GM11168 (cell line): ENCODE data around the gene STRIP1.

ENCODE experiments used
- in situ Hi-C: fragments of 300-500 bp; cut with MboI; formaldehyde crosslinking; loops from one replicate; pipeline ENCODE4 v1.12.0; 2022; ENCODE audit warnings: low sequenced_read_pairs; ENCODE audit not compliant: unreplicated experiment

The STRIP1 gene

GRCh38 chr1:110088739-110089316, 54.4 kb downstream of the STRIP1 start:
- in situ Hi-C loops: no loop called here

GRCh38 chr1:110089561-110090275, 55.3 kb downstream of the STRIP1 start:
- in situ Hi-C loops: no loop called here

DNA sequence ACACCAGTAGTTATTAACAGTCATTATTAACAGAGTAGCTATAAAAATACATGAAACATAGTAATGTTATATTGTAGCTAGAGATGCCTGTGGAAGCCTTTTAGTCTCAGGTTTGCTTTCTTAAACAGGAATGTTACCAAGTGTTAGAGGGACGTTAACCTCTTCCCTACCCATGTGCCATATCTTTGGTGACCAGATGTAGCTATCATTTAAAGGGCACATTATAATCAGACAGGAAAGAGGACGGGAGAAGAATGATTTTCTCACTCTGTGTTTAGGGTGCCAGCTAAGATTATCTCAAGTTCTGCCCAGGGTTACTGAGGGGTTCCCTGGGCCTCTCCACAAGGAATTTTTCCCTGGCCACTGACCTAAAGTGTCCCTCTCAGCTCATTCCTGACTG, 57.0 kb downstream of the STRIP1 start:
- in situ Hi-C loops: no loop called here

DNA sequence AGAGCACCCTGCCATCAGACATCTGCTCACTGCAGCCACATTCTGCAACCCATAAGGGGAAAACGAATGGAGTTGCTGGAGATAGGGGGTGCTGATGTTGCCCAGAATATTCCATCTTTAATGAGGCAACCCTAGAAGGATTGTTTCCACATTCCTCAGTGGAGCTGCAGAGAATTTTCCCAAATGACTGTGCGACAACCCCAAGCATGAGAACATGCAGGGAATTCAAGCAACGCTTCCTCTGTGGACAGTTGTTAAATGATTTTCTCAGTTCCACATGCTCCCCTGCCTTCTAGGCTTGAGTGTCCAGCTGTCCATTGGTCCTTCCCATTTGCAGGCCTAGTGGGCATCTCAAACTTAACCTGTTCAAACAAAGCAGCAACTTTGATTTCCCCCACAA, 57.4 kb downstream of the STRIP1 start:
- in situ Hi-C loops: no loop called here

DNA sequence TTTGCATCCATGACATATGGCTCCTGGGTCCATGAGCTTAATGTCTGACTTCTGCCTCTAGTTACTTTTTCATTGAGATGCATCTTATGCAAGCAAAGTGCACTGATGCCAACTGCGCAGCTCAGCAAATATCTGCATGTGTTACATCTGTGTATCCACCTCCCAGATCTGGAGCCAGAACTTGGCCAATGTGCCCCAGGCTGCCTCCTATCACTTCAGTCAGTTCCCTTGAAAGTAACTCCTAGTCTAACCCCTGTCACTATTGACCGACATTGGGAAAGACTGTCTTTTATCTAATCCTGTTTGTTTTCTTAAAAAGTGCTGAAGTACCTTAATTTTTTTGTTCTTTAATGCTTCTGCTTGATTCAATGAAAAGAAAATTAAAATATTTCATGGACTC, 58.6 kb downstream of the STRIP1 start:
- in situ Hi-C loops: no loop called here

DNA sequence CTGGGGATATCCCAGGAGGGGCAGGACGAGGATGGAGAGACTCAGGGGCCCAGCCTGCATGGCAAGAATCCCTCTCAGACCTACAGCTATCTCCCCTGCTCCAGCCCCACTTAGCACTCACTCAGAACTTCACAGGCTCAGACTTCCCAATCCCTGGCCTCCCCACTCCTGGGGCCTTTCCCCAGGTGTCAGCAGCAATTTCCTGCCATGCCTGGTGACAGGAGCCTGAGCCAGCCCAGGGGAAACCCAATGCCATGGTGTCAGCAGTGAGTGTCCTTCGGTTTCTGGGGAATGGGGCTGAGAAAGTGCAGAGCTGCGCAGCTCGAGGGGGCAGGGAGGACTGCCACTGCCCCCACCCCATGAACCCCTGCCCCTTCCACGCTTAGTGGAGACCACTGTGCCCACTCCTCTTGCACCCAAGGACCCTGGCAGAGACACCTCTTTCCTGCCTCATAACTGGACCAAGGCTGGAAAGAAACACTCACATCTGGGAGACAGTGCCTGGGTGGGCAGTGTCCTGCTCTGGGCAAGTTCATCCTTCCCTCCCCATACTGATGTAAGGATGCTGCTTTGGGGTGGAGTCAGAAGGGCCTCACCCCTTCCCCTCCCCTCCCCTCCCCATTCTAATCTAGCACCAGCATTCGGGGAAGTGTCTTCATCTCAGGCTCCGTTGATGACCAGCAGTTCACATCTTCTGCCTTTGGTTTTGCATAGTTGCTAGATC, 60.7 kb downstream of the STRIP1 start:
- in situ Hi-C loops: no loop called here

DNA sequence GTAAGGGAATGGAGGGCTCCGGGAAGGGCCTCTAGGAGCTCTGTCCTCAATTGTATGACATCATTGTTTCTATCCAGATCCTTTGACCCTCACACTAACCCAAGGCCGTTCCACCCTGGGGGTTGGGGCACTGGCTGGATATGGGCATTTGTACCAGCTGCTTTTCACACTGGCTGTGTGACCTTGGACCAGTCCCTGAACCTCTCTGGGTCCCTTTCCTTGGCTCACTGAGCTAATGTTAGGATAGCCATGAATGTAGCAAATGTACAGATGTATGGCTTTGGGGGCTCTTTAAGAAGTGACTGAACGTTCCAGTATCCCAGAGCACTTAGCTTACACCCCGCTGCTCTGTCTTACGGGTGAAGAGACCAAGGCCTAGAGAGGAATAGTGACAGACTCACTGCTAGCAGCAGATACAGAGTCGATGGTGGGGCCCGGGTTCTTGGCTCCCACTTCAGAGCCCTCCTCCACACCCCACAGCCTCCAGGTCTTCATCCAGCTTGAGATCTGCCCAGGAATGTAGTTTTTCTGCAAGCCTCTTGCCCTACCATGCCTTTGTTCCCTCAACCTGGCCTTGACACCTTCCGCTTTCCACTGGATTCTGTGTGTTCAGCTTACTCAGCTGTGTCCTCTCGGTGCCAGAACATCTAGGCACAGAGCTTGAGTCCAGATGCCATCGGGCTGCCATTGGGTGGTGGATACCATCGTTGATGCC, 63.2 kb downstream of the STRIP1 start:
- in situ Hi-C loops: no loop called here

GRCh38 chr1:110098222-110099026, 64.0 kb downstream of the STRIP1 start:
- in situ Hi-C loops: no loop called here

DNA sequence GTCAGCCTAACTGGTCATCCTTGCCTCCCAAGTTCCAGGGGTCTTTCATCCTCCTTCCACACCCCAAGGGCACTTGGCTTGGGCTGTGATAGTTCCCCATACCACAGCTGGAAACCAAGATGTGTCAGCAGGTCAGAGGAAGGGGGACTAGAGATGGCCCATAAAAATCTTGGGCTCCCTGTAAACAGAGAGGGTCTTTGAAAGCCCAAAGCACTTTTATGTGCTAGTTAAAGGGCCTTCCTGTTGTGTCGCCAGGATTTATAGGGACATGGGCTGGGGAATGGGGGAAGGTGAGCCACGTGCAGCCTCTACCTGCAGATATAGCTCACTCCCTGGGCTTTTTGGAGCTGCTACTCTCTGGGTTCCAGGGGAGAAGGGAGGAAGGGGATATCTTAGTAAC, 65.9 kb downstream of the STRIP1 start:
- in situ Hi-C loops: no loop called here

DNA sequence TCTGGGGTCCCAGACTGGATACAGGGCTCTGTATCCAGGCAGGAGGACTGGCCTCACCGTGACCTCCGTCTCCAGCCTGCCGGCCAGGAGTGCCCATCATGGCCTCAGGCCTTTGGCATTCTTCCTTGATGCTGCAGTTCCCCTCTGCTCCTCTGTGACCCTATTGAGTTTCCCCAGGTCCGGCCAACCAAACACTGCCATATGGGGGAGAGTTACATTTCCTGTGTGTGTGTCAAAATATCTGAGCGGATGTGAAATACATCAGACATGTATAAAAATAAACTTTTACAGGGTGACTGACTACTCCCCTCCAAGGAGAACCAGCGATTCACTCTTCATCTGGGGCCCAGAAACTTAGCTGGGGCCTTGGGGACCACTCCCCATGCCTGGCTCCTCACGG, 67.7 kb downstream of the STRIP1 start:
- in situ Hi-C loops: no loop called here
